HTERT RPE-1 (cell line): ENCODE measurements around the gene SELP.

ENCODE experiments used
- in situ Hi-C: fragments of 300-500 bp; cut with MboI; formaldehyde crosslinking; loops from 4 replicates; pipeline ENCODE4 v1.14.3; 2020; ENCODE audit warnings: low sequenced_read_pairs

Gene SELP

DNA sequence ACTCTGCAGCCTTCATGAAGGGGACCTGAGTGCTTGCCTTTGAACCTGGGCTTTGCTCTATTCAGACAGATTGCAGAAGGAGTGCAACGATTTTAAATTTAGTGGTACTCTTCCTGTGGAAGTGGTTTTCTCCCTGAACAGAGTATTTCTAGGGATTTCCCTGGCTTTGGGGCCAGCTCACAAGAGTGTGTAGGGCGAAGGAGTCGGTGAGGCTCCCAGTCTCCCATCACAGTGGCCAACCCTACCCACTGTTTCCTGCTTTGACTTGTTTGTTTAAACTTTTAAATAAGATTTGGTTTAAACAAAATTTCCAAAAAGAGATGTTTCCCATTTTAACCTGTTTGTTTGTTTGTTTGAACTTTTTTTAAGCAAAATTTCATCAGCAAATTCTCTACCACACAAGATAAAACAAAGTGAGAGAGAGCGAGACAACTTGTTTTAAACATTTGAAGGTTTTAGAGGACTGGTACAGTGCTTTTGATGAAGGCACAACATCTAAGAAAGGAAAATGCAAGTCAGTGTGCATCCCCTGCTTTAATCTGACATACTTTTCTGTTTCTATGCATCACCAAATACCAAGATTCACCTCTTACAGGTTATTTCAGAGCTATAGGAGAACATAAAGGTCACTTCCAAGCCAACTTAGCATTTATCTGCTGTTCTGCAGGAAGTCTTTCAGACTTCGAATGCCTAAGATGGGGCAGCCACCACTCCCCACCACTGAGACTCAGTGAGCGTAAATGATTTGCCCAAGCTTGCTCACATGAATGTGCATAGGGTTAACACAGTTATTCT lies 6.6 kb downstream of the SELP start:
- in situ Hi-C loops = no loop called here

DNA sequence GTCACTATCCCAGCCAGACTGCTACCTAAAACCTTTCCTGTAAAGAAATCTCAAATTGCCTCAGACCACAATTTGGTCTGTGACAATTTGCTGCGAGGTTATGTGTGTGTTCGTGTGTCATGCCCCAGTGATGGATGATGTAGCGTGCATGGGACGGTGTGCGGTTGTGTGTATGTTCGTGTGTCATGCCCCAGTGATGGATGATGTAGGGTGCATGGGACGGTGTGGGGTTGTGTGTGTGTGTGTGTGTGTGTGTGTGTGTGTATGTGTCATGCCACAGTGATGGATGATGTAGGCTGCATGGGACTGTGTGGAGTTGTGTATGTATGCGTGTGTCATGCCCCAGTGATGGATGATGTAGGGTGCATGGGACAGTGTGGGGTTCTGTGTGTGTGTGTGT lies 9.4 kb downstream of the SELP start:
- in situ Hi-C loops = no loop called here

DNA sequence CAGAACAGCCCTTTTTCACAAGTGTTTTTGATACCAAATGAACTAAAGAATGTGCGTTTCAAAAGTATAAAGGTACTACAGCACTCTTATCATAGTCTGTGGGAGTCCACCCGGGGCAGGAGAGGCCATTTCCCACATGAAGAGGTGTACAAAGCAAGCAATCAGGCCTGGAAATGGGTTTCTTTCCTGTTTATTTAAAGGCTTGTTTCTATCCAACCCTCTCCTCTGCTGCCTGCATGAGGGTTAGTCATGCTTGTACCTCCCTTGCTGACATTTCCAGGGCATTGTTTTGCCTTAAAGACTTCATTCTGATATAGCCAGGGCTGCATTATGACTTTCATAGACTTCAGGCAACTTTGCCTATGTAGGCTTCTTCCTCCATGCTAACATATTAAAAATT lies 11.6 kb downstream of the SELP start:
- in situ Hi-C loops = no loop called here

DNA sequence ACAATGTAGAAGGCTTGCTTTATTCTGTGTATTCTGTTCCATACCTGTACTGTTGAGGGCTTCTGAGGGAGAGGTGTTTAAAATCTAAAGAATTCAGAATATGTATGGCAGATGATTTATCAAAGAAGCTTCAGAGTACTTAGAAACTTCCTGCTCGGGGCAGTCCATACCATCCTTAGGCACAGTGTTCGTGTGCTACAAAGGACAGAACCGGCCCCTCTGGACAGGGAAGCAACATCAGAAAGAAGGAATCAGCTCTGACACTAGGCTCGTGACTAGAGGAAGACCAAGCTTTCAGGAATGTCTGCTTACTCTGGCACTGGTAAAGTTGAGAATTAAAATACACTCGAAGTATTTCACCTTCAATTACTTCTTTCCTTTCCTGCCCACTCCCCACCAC lies 14.1 kb downstream of the SELP start:
- in situ Hi-C loops = no loop called here

DNA sequence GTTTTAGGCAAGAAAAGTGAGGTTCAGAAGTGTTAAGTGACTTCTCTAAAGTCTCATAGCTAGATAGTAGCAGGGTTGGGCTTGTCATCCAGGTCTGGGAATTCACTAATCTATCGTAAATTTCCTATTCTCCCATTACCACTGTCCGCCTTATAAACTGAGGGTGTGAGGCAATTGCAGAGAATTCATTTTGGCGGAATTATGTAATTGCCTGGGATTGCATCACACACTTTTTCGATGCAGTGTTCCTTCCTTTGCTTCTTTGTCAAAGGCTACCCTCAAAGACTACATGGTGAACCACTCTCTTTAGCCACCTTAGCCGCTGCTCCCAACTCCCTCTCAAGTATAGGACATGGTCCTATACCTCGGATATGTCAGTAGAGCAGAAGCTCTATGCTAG lies 19.1 kb downstream of the SELP start:
- in situ Hi-C loops = no loop called here

DNA sequence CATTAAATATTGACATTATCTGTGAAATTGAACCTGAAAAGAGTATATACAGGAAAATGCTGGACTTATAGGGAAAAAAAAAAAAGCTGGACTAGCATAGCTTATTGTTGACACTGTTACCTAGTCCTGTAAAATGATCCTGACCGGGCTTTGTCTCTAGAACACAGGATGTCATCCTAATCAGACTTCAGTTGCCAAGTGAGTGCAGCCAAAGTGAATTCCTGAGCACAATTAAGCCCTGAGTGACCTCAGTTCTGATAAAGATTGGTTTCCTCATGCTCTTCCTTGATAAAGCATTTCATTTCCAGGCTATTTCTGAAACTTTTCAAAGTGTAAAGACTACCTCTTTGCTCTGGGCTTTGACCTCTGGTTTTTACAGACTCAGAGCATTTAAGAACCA lies 19.8 kb downstream of the SELP start:
- in situ Hi-C loops = no loop called here

DNA sequence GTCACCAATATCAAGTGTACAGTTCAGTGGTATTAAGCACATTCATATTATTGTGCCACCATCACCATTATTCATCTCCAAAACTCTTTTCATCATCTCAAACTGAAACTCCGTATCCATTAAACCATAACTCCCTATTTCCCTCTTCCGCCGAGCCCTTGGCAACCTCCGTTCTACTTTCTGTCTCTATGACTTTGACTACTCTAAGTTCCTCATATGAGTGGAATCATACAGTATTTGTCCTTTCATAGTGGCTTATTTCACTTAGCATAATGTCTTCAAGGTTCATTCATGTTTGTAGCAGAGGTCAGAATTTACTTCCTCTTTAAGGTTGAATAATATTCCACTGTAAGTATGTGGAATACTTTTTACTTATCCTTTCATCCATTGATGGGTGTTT lies 21.7 kb downstream of the SELP start:
- in situ Hi-C loops = no loop called here

DNA sequence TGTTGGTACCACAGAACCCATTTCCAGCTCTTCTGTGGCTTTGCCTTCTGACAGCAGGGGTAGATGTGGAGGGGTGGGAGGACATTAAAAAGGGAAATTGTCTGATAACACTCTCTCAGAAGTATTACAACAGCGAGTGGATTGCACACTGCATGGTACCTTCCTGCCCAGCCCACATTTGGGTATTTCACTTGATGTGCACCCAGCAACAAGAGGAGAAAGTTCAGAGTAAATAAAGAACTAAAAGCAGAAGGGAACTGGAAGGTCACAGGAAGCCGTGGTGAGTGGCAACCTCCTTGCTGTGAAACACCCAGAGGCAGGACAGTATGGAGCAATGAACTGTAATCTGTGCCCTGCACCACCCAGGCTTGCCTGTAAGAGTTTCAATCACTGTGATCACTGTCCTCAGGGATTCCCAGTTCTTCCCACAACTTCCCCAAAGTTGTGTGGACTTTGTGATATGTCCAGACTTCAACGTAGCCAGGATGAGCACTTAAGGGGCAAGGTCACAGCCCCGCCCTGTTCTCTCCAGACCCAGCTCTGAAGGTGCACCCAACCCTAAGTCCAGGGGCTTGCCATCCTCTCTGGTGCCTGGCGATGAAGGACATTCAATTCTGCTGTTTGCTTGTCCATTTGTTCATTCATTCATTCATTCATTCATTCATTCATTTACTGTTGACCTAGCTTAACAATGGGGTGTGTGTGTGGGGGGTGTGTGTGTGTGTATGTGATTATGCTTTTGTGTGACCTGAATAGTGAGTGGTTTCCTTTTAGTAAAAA lies 25.0 kb downstream of the SELP start:
- in situ Hi-C loops = no loop called here

DNA sequence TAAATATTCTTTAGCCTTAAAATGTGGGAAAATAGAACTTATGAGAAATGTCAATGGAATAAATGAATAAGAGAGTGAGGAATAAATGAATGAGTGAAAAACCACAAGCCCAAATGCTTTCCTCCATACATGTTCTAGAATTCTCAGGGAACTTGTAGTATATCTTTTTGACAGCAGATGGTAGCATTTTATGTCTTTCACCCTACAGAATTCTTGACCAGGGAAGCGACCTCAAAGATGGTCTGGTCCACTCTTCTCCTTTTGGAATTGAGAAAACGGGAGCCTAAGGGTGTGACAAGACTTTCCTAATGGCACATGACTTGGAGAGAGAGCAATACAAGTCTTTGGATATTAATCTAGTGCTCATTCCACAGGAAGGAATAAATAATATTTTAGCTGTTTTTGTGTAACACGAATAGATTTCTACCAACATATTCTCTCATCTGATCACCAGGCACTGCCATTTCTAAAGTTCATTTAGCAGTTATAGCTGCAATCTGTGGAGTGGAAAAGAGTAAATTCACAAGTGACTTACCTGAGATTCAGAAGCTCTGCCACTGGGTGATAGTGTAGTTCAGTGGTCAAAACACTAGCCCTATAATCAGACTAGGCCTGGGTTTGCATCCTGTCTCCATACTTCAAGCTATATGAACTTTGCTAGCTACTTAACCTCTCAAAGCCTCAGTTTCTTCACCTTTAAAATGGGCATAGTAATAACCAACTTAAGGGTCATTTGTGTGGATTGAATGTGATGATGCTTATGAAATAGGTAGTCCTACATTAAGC lies 28.6 kb downstream of the SELP start:
- in situ Hi-C loops = no loop called here

DNA sequence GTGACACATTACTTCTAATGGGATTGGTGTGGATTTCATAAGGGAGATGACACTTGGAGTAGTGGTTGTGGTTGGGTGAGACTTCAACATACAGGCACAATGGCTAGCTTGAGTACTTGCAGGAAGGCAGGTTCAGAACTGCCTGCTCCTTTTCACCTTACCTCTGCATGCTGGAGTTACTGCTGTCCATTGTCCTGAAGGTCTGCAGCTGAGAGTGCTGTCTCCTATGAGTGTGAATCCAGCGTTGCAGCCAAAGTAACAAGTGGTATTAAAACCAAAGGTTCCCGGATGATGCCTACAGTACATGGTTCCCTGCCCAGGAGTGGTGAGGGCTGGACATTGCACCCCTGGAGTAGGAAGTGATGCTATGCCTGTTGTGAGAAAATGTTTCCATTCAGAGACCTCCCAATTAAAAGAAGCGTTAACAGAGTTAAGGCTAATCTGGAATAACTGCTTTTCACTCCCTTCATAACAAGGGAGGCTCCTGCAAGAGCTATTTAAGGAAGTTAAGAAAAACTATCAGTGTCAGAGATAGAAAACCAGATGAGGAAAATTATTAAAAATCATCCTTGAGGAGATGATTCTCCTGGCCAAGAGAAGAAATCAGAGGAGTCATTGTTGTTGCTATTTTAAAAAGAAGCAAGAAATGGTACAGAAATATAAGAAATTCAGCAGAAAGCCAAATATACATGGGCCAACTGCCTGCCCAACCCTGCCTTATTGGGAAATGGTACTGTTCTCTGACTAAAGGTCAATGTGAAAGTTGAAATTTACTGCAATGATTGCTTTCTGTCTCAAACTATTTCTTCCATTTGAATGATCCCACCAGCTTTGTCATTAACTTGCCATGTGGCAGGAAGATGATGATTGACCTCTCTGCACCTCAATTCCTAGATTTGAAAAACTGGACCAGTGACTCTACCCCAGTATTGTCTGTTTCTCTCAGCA lies 33.9 kb downstream of the SELP start:
- in situ Hi-C loops = no loop called here

DNA sequence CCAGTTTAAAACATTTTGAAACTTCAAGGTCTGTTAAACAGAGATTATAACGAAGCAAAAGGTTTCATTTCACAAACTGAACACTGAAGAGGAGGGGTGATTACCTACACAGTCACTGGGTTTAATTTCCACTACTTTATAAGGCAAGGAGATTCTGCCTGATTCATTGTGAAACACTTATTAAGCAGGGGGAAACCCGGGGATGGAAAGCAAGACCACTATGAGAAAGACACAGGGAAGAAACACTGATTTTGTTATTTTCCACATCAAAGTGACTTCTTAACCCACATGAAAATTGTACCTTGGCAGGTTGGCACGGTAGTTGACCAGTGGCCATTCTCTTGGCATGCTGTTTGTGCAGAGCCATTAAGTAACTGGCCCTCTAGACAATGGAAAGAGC lies 35.5 kb downstream of the SELP start:
- in situ Hi-C loops = no loop called here

DNA sequence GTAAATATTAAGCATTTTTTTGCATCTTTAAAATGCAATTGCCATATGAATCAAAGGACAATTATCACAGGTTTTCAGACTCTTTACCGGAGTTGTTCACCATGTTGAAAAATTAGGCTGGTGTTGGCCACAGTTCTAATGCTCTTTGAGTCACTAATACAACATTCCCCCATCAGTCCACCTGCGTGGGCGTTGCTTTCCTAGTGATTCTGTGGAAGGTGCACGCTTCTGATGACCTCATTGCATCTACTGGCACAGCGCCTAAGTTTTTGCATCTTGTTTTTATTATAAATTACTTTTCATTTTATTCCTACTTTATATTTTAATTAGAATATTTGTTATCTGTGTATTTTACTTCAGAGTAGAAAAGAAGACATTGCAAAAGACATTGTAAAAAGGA lies 39.0 kb downstream of the SELP start:
- in situ Hi-C loops = no loop called here

DNA sequence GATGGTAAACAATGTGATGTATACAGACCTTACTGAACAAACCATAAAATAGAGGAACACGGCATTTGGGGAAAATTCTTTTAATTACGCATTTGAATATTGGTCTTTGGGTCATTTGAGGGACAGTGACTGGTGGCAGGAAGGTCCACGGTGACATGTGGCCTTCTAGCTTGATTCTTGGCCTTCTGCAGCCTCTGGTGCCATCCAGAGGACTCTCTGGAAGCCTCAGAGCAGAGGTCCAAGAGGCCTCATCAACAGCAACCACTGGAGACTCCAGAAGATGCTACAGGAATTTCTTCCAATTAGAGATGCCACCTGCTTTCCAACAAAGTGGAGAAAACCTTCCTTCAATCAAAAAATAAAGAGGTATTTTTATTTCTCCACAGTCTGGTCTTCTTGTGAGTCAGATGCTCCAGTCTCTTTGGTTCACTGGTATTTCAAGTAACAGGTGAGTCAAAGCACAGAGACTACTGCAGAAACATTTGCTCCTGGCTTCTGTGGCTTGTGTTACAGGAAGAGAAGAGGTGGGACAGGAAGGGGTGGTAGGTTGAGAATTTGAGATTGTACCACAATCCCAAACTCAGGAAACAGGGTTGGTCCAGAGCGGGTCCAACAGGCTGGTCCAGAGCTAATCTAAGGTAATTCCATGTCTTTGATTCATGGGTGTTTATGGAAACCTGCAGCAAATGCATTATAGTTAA lies 41.0 kb downstream of the SELP start:
- in situ Hi-C loops = no loop called here

DNA sequence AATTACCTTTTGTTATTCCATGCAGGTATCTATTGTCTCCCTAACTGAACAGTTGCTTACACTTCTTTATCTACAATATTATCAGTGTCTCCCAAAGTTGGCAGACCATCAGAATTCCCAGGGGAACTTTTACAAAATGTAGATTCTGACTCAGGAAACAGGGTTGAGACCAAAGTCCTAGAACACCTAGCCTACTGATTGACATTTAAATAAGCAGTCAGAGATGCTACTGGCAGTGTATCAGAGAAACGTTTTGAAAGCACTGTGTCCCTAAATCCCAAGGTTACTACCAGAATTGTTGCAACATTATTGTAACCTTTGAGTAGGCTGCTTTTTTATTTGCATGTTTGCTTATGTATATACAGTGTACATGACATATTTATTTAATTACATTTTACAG lies 41.8 kb downstream of the SELP start:
- in situ Hi-C loops = no loop called here

DNA sequence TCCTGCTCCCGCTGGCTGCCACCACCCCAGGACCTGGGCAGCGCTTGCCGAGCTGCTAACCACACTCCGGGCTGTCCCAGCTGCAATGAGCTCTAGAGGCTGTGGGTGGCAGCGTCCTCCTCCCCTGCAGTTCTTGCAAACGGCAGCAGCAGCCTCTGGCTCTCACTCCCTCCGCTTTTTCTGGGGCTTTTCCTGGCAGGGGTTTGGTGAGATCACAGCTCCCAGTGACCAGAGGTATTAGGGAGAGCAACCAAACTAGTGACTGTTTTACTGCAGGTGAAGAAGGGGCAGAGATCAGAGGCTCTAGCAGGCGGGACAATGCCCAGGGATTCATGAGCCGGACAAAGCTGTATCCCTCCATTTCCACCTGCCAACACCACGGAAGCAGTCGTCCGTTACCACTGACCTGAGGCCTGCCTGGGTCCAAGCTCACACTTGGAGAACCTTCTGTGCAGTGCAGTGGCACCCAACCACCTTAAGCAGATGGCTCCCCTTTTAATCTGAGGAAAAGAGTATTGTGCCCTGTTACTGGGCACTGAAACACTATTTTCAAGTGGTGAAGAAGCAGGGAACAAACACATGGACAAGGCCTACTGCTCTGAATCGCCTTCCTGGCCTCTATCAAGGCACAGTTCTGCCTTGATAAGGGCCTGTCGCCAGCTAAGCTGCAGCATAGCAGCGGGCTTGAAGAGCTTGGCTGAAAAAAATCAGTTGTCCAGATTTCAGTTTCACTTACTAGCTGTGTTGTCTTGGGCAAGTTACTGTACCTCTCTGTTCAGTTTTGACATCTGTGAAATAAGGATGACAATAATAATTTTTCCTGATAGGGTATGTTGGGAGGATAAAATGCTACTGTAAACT lies 43.3 kb downstream of the SELP start, which contains the start of gene F5:
TSS of gene F5 (minus strand) at position 87 of the 861 bp plus-strand sequence. CDS start 95 bp downstream, outside the sequence.
- in situ Hi-C loops = no loop called here

DNA sequence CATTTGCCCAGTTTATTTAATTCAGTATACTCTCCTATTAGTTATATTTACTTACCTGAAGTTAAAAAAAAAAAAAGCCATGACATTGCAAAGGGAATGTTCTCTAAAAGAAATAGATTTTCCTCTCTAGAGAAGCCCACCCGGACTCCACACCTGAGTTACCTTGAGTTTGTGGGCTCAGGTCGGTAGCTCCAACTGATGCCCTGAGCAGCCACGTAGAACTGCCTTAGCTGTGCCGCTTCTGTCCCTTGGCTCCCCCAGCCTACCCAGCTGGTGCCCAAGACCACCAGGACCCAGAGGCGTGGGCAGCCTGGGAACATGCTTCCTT lies 43.9 kb downstream of the SELP start:
- in situ Hi-C loops = no loop called here

DNA sequence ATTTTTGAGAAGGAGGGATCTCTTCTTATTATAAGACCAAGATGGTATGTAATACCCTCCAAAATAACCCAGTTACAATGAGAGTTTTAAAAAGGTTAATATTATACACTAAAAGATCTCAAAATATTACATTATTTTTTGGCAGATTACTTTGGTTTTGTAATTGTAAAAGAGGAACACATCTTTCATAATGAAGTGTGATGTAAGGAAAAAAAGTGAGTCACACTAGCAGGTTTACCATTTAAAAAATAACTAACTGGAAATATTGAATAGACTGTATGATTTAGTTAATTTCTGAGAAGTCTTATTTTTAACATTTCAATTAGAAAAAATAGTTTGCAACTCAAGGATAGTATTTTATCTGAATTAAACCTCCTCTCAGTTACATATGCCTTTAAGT lies 44.7 kb downstream of the SELP start:
- in situ Hi-C loops = no loop called here

DNA sequence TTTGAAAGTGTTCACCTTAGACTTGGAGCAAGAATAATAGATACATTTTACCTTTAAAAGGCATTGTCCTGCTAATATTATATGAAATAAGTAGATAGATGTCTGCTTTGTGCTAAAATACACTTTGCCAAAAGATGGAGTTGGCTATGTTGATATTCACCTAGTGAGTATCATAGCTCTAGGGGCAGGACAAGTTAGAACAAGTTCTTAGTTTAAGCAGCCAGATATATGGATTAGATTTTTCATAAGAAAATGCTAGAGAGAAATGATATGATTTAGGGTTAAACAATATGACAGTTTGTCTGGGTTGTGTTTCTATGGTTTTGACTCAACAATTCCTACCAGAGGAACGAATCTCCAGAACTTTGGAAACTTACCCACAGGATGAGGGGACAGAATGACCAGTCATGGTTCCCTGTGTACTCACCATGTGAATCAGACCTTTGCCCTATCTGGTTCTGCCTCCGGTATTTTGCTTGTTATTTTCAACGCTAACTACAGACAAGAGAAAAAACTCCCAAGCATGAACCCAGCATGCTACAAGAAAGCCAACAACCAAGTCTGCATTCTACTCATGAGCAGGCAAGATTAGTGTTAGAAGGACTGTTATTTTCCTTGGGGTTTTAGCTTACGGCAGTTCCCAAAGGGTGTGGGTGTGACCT lies 45.3 kb downstream of the SELP start:
- in situ Hi-C loops = no loop called here
